OCI-LY3 (cell line): Measurements from ENCODE around the gene DDIT3.

Experiments used
- H2AFZ ChIP-seq: fragments of 200-600, 300-600 bp; shearing (Covaris generic); 2 replicates; pipeline ENCODE4 v1.6.0; 2014; ENCODE audit warnings: antibody characterized with exemption, low read depth, low read length
- H3K27ac ChIP-seq: fragments of 200-600, 300-600 bp; sonication (generic); 2 replicates; pipeline ENCODE4 v1.5.1; 2014; ENCODE audit warnings: mild to moderate bottlenecking, low read length, moderate library complexity, mixed read lengths
- H3K27me3 ChIP-seq: fragments of 200-600, 300-600 bp; sonication (generic); 2 replicates; pipeline ENCODE4 v1.6.1; 2014; ENCODE audit warnings: low read depth, low read length, mixed read lengths
- H3K36me3 ChIP-seq: fragments of 200-600, 300-600 bp; sonication (generic); replicated peaks from 2 replicates; pipeline ENCODE3; 2014; ENCODE audit warnings: low read depth, low read length, mixed read lengths
- H3K4me1 ChIP-seq: fragments of 300-600, 200-600 bp; sonication (generic); 2 replicates; pipeline ENCODE4 v1.6.1; 2014; ENCODE audit warnings: low read length, mixed read lengths
- H3K4me2 ChIP-seq: fragments of 200-600, 300-600 bp; sonication (generic); 2 replicates; pipeline ENCODE4 v1.6.1; 2014; ENCODE audit warnings: low read length, mixed read lengths
- H3K4me3 ChIP-seq: fragments of 300-600, 200-600 bp; sonication (generic); 2 replicates; pipeline ENCODE4 v1.5.1; 2014; ENCODE audit warnings: antibody characterized with exemption, mild to moderate bottlenecking, low read length, moderate library complexity
- H3K79me2 ChIP-seq: fragments of 300-600, 200-600 bp; shearing (Covaris generic); 2 replicates; pipeline ENCODE4 v1.6.1; 2014; ENCODE audit warnings: mild to moderate bottlenecking, low read length, mixed read lengths
- H3K9ac ChIP-seq: fragments of 300-600, 200-600 bp; shearing (Covaris generic); 2 replicates; pipeline ENCODE4 v1.6.0; 2014; ENCODE audit warnings: mild to moderate bottlenecking, low read length, moderate library complexity
- H3K9me3 ChIP-seq: fragments of 200-600, 300-600 bp; shearing (Covaris generic); 2 replicates; pipeline ENCODE4 v1.6.1; 2014; ENCODE audit warnings: low read length, mixed read lengths; ENCODE audit not compliant: insufficient read depth
- H4K20me1 ChIP-seq: fragments of 200-600, 300-600 bp; sonication (generic); 2 replicates; pipeline ENCODE4 v1.6.1; 2016; ENCODE audit warnings: low read length, mixed read lengths; ENCODE audit not compliant: insufficient read depth
- EZH2phosphoT487 ChIP-seq: fragments of 200-600 bp; shearing (Covaris generic); IDR thresholded peaks from 2 replicates; pipeline ENCODE4 v1.6.1; 2018; ENCODE audit warnings: antibody characterized with exemption, mixed run types, low read depth
- TF ChIP-seq, protein P1 (sequence below): fragments of 200-600, 300-600 bp; sonication (generic); IDR thresholded peaks from 2 replicates; pipeline ENCODE4 v1.5.1; 2014; ENCODE audit warnings: antibody characterized with exemption, low read length, low read depth

Gene DDIT3

GRCh38 chr12:57530396-57531142, 10.3 kb upstream of the DDIT3 start:
- Histone ChIP-seq H3K79me2 (no peaks in the 10 kb centered on the region), H3K9ac (no peak overlapping the region), H3K9me3 (no peaks in the 10 kb centered on the region), H3K27ac (no peak overlapping the region), H3K4me1 (no peaks in the 10 kb centered on the region), H4K20me1 (no peaks in the 10 kb centered on the region), H3K4me2 (no peak overlapping the region), H3K36me3 (peaks cover 47% of the 10 kb centered on the region), H2AFZ (no peak overlapping the region), H3K27me3 (no peaks in the 10 kb centered on the region), H3K4me3 (no peak overlapping the region)
- TF ChIP-seq, protein P1, sequence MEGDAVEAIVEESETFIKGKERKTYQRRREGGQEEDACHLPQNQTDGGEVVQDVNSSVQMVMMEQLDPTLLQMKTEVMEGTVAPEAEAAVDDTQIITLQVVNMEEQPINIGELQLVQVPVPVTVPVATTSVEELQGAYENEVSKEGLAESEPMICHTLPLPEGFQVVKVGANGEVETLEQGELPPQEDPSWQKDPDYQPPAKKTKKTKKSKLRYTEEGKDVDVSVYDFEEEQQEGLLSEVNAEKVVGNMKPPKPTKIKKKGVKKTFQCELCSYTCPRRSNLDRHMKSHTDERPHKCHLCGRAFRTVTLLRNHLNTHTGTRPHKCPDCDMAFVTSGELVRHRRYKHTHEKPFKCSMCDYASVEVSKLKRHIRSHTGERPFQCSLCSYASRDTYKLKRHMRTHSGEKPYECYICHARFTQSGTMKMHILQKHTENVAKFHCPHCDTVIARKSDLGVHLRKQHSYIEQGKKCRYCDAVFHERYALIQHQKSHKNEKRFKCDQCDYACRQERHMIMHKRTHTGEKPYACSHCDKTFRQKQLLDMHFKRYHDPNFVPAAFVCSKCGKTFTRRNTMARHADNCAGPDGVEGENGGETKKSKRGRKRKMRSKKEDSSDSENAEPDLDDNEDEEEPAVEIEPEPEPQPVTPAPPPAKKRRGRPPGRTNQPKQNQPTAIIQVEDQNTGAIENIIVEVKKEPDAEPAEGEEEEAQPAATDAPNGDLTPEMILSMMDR, result no peak
- no peak for TF ChIP-seq EZH2phosphoT487

GRCh38 chr12:57529831-57530230, 9.5 kb upstream of the DDIT3 start:
- no peaks in the 10 kb centered on the region for H3K9me3 ChIP-seq

DNA sequence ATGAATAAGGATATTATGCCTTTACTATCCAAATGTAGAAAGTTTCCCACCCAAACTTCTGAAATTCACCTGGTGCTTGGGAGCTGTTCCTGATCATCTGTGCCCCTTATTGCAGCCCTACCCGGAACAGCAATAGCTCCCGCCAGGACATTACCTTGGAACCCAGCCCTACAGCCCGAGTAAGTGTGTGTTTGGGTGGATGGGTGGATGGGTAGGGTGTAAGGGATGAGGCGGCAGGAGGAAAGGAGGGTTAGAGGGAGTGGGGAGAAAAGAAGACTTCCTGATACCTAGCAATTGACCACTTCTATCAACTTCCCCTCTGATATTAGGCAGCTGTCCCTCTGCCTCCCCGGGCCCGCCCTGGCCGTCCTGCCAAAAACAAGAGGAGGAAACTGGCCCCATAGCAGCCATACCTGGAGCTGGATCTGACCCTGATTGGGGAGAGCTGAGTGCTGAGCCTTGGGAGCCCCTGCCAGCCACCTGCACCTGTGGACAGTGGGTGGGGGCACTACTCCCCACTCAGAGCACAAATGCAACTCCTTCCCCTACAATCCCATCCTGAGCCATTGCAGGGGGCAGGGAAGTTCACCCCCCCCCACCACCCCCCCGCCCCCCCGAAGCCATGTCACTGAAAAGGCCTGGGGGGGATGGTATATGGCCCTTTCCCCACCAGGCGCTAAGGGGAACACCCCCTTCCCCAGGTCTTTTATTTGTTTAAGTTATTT, 8.7 kb upstream of the DDIT3 start:
- Histone ChIP-seq H3K27ac (no peak overlapping the region), H3K4me1 (peaks cover 4% of the 10 kb centered on the region), H3K36me3 (peaks cover 43% of the 10 kb centered on the region), H3K9me3 (no peaks in the 10 kb centered on the region), H2AFZ (no peak overlapping the region), H3K4me2 (no peak overlapping the region), H3K27me3 (no peaks in the 10 kb centered on the region), H4K20me1 (0 out of 2 replicates have a peak, but pooled peaks cover 2% of the 10 kb centered on the region), H3K79me2 (peaks cover 7% of the 10 kb centered on the region), H3K4me3 (no peak overlapping the region), H3K9ac (no peak overlapping the region)
- no peak for TF ChIP-seq EZH2phosphoT487
- TF ChIP-seq, protein P1, result no peak

More at GRCh38 chr12:57529831-57530230, 9.5 kb upstream of the DDIT3 start:
- Histone ChIP-seq H3K27ac (no peak overlapping the region), H3K36me3 (peaks cover 47% of the 10 kb centered on the region), H3K9ac (no peak overlapping the region), H3K79me2 (no peaks in the 10 kb centered on the region), H3K4me1 (no peaks in the 10 kb centered on the region), H2AFZ (no peak overlapping the region), H3K4me3 (no peak overlapping the region), H3K4me2 (no peak overlapping the region), H3K27me3 (no peaks in the 10 kb centered on the region), H4K20me1 (no peaks in the 10 kb centered on the region)
- no peak for TF ChIP-seq EZH2phosphoT487
- TF ChIP-seq, protein P1, result no peak

DNA sequence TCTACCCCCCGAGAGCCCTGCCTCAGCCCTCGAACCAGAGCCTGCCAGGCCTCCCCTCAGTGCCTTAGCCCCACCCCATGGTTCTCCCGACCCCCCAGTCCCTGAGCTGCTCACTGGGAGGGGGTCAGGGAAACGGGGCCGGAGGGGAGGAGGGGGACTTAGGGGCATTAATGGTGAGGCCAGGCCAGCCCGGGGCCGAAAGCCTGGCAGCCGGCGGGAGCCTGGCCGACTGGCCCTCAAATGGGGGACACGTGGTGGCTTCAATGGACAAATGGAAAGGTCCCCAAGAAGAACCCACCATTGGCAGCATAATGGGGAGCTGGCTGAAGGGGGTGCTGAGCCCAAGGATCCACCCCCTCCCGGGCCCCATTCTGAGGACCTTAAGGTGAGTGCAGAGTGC, 7.9 kb upstream of the DDIT3 start:
- Histone ChIP-seq H3K4me2 (no peak overlapping the region), H2AFZ (no peak overlapping the region), H4K20me1 (0 out of 2 replicates have a peak, but pooled peaks cover 9% of the 10 kb centered on the region), H3K27ac (no peak overlapping the region), H3K27me3 (no peaks in the 10 kb centered on the region), H3K9ac (no peak overlapping the region), H3K9me3 (no peaks in the 10 kb centered on the region), H3K79me2 (peaks cover 15% of the 10 kb centered on the region), H3K4me3 (no peak overlapping the region), H3K36me3 (peaks cover 39% of the 10 kb centered on the region), H3K4me1 (peaks cover 11% of the 10 kb centered on the region)
- TF ChIP-seq, protein P1, result no peak
- no peak for TF ChIP-seq EZH2phosphoT487
